ENCODE results near the gene GRWD1. TPM values are rescaled to one million over a fixed set of nuclear protein-coding genes. Genes with fewer than 3 reads are reported as not detected.

GRWD1 gene
- total and polyA plus RNA-seq, 4 donors = 8.9 to 38.1 (median 21.9) TPM

GRCh38 chr19:48465215-48465614 lies 19.4 kb downstream of the GRWD1 start:
- WGBS, 2 donors = 79 to 86% methylated on average over 1 of the region's 1 CpG
- TF ChIP-seq CTCF (IDR thresholded peaks at IDR 0.05; ENCODE audit: control extremely low read depth, extremely low read depth) = no peak
- H3K27me3 ChIP-seq (ENCODE audit: control insufficient read depth in 3 of 3, insufficient read depth in 3 of 3, low read length in 2 of 3) = no peaks in the 10 kb centered on the region

GRCh38 chr19:48466561-48467325 lies 21.0 kb downstream of the GRWD1 start:
- no peak for DNase-seq
- 75 to 86% methylated on average over 16 of the region's 16 CpGs for WGBS, 2 donors
- no peak for ATAC-seq (ENCODE audit: insufficient read depth, low FRiP score)

More at GRCh38 chr19:48465215-48465614, 19.4 kb downstream of the GRWD1 start:
- peaks cover 0 to 4% (median 0%) of the 10 kb centered on the region in 4 donors for H3K9me3 ChIP-seq (ENCODE audit: control insufficient read depth in 4 of 4, insufficient read depth in 3 of 4, low read length in 3 of 4)
- DNase-seq (no peak), ATAC-seq (ENCODE audit: insufficient read depth, low FRiP score) (no peak)
- H3K4me3 ChIP-seq = no peak overlapping the region
- peaks cover 0 to 11% (median 1%) of the 10 kb centered on the region in 5 donors for H3K4me1 ChIP-seq (ENCODE audit: control insufficient read depth in 5 of 5, insufficient read depth in 5 of 5, low read length in 5 of 5)
- no peak overlapping the region for H3K9ac ChIP-seq (ENCODE audit: insufficient read depth in 1 of 2, low read length in 2 of 2)
- peaks cover 0 to 3% (median under 1%) of the 10 kb centered on the region in 4 donors for H3K36me3 ChIP-seq (ENCODE audit: control insufficient read depth in 4 of 4, insufficient read depth in 4 of 4, low read length in 4 of 4)
- no peak overlapping the region for H3K27ac ChIP-seq (ENCODE audit: low read depth in 1 of 2, low read length in 1 of 2)

GRCh38 chr19:48468772-48469288 lies 23.0 kb downstream of the GRWD1 start:
- peaks cover 18 to 34% (median 34%) of the 10 kb centered on the region in 4 donors for H3K36me3 ChIP-seq (ENCODE audit: control insufficient read depth in 4 of 4, insufficient read depth in 4 of 4, low read length in 4 of 4)
- peak; percentile 100 for DNase-seq
- peak; percentile 94 for ATAC-seq (ENCODE audit: insufficient read depth, low FRiP score)
- H3K27ac ChIP-seq (ENCODE audit: low read depth in 1 of 2, low read length in 1 of 2) = peak overlapping the region; percentile 93 to 98
- TF ChIP-seq CTCF (IDR thresholded peaks at IDR 0.05; ENCODE audit: control extremely low read depth, extremely low read depth) = no peak
- no peak overlapping the region for H3K4me3 ChIP-seq
- no peaks in the 10 kb centered on the region for H3K9me3 ChIP-seq (ENCODE audit: control insufficient read depth in 4 of 4, insufficient read depth in 3 of 4, low read length in 3 of 4)
- peak overlapping the region in 1 of 2 donors; percentile 8 for H3K9ac ChIP-seq (ENCODE audit: insufficient read depth in 1 of 2, low read length in 2 of 2)
- H3K27me3 ChIP-seq (ENCODE audit: control insufficient read depth in 3 of 3, insufficient read depth in 3 of 3, low read length in 2 of 3) = no peaks in the 10 kb centered on the region
- 0 to 1% methylated on average over 36 of the region's 36 CpGs for WGBS, 2 donors
- H3K4me1 ChIP-seq (ENCODE audit: control insufficient read depth in 5 of 5, insufficient read depth in 5 of 5, low read length in 5 of 5) = peaks cover 0 to 16% (median 6%) of the 10 kb centered on the region in 5 donors

More at GRCh38 chr19:48466561-48467325, 21.0 kb downstream of the GRWD1 start:
- H3K4me3 ChIP-seq = no peak overlapping the region
- peaks cover 0 to 4% (median 0%) of the 10 kb centered on the region in 4 donors for H3K9me3 ChIP-seq (ENCODE audit: control insufficient read depth in 4 of 4, insufficient read depth in 3 of 4, low read length in 3 of 4)
- H3K27ac ChIP-seq (ENCODE audit: low read depth in 1 of 2, low read length in 1 of 2) = no peak overlapping the region
- no peak overlapping the region for H3K9ac ChIP-seq (ENCODE audit: insufficient read depth in 1 of 2, low read length in 2 of 2)
- peaks cover 4 to 17% (median 14%) of the 10 kb centered on the region in 4 donors for H3K36me3 ChIP-seq (ENCODE audit: control insufficient read depth in 4 of 4, insufficient read depth in 4 of 4, low read length in 4 of 4)
- H3K27me3 ChIP-seq (ENCODE audit: control insufficient read depth in 3 of 3, insufficient read depth in 3 of 3, low read length in 2 of 3) = no peaks in the 10 kb centered on the region
- TF ChIP-seq CTCF (IDR thresholded peaks at IDR 0.05; ENCODE audit: control extremely low read depth, extremely low read depth) = no peak
- H3K4me1 ChIP-seq (ENCODE audit: control insufficient read depth in 5 of 5, insufficient read depth in 5 of 5, low read length in 5 of 5) = peaks cover 0 to 16% (median 6%) of the 10 kb centered on the region in 5 donors

Data from lung (tissue), 12 donors.